Inferior parietal cortex (tissue), 1 donor: ENCODE data around the gene CCDC85A.

Experiments used
- DNase-seq: peaks from one replicate; pipeline ENCODE4 v3.0.0-alpha.2; 2016; ENCODE audit errors: extremely low spot score

CCDC85A gene

GRCh38 chr2:56195563-56195962 lies 11.8 kb downstream of the CCDC85A start:
- DNase-seq = no peak

- DNase-seq = no peak
These were observed 14.0 kb downstream of the CCDC85A start for GRCh38 chr2:56197816-56198215.

GRCh38 chr2:56198936-56199335 lies 15.1 kb downstream of the CCDC85A start:
- no peak for DNase-seq

GRCh38 chr2:56199492-56199891 lies 15.7 kb downstream of the CCDC85A start:
- no peak for DNase-seq

- no peak for DNase-seq
These were observed 18.8 kb downstream of the CCDC85A start for GRCh38 chr2:56202381-56203121.

- no peak for DNase-seq
These were observed 20.8 kb downstream of the CCDC85A start for GRCh38 chr2:56204556-56204955.

- no peak for DNase-seq
These were observed 22.5 kb downstream of the CCDC85A start for GRCh38 chr2:56206250-56206649.

GRCh38 chr2:56207760-56208159 lies 24.0 kb downstream of the CCDC85A start:
- DNase-seq = no peak

- no peak for DNase-seq
These were observed 24.6 kb downstream of the CCDC85A start for GRCh38 chr2:56208380-56208779.

- no peak for DNase-seq
These were observed 25.9 kb downstream of the CCDC85A start for GRCh38 chr2:56209701-56210100.

GRCh38 chr2:56210291-56210690 lies 26.5 kb downstream of the CCDC85A start:
- DNase-seq = no peak

GRCh38 chr2:56211048-56211447 lies 27.3 kb downstream of the CCDC85A start:
- DNase-seq = no peak

- no peak for DNase-seq
These were observed 32.1 kb downstream of the CCDC85A start for GRCh38 chr2:56215911-56216310.

GRCh38 chr2:56217106-56217505 lies 33.3 kb downstream of the CCDC85A start:
- no peak for DNase-seq

GRCh38 chr2:56222481-56222880 lies 38.7 kb downstream of the CCDC85A start:
- no peak for DNase-seq

- no peak for DNase-seq
These were observed 40.5 kb downstream of the CCDC85A start for GRCh38 chr2:56224316-56224715.

- DNase-seq = no peak
These were observed 44.0 kb downstream of the CCDC85A start for GRCh38 chr2:56227811-56228210.

- DNase-seq = no peak
These were observed 45.7 kb downstream of the CCDC85A start for GRCh38 chr2:56229397-56230060.

GRCh38 chr2:56230156-56230555 lies 46.4 kb downstream of the CCDC85A start:
- DNase-seq = no peak

GRCh38 chr2:56231361-56231760 lies 47.6 kb downstream of the CCDC85A start:
- no peak for DNase-seq

- no peak for DNase-seq
These were observed 49.1 kb downstream of the CCDC85A start for GRCh38 chr2:56232912-56233311.

GRCh38 chr2:56234241-56234640 lies 50.5 kb downstream of the CCDC85A start:
- DNase-seq = no peak

- DNase-seq = no peak
These were observed 55.2 kb downstream of the CCDC85A start for GRCh38 chr2:56239030-56239429.
